SU-DHL-6 (cell line): Measurements from ENCODE around the gene MMP17.

Experiments
- EZH2phosphoT487 ChIP-seq: fragments of 200-600 bp; sonication (generic), shearing (Covaris generic); conservative IDR thresholded peaks from 2 replicates; pipeline ENCODE4 v1.6.1; 2018; ENCODE audit warnings: mild to moderate bottlenecking, antibody characterized with exemption, low read length, moderate library complexity, mixed read lengths
- TF ChIP-seq, protein P1 (sequence below): fragments of 200-600 bp; sonication (generic); IDR thresholded peaks from one replicate; pipeline ENCODE4 v1.5.1; 2017; ENCODE audit warnings: antibody characterized with exemption, mild to moderate bottlenecking, low read length, moderate library complexity; ENCODE audit not compliant: insufficient read depth, poor library complexity, severe bottlenecking

DNA sequence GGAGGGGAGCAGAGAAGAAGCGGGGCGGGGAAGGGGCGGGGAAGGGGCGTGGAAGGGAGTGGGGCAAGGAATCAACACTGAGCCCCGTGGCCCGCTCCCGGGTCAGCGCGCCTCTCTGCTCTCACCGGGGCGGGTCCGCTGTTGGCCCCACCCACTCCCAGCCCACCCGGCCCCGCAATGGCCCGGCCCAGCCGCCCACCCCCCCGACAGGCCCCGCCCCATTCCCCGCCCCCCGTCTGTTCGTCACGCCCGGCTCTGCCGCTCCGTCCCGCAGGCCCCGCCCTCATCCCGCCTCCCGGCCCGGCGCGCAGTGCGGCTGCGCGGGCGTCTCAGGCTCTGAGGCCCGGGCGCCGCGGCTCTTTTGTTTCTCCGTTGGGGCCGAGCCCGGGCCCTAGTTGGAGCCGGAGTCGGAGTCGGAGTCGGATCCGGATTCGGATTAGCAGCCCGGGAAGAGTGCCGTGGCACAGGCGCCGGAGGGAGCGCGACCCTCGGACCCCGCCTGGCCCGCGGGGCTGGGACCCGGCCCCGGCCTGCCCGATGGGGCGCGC, 66.2 kb downstream of the MMP17 start, which contains the start of gene ULK1:
- TF ChIP-seq EZH2phosphoT487, result no peak
- TF ChIP-seq, protein P1, sequence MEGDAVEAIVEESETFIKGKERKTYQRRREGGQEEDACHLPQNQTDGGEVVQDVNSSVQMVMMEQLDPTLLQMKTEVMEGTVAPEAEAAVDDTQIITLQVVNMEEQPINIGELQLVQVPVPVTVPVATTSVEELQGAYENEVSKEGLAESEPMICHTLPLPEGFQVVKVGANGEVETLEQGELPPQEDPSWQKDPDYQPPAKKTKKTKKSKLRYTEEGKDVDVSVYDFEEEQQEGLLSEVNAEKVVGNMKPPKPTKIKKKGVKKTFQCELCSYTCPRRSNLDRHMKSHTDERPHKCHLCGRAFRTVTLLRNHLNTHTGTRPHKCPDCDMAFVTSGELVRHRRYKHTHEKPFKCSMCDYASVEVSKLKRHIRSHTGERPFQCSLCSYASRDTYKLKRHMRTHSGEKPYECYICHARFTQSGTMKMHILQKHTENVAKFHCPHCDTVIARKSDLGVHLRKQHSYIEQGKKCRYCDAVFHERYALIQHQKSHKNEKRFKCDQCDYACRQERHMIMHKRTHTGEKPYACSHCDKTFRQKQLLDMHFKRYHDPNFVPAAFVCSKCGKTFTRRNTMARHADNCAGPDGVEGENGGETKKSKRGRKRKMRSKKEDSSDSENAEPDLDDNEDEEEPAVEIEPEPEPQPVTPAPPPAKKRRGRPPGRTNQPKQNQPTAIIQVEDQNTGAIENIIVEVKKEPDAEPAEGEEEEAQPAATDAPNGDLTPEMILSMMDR, result no peak
